GM21619 (cell line): ENCODE results near the gene STK32B.
"Not testable (repeated sequence)": the region's sequence is repeated elsewhere in the genome, so short reads cannot be mapped to it uniquely, and the experiment has no call there.

Experiments used
- ATAC-seq: cut with Tn5 transposase; IDR thresholded peaks from one replicate; pipeline ENCODE4 v1.9.1; 2021; ENCODE audit not compliant: unreplicated experiment

STK32B gene

GRCh38 chr4:5066968-5067367, 15.7 kb downstream of the STK32B start:
- not testable (repeated sequence) for ATAC-seq

- no peak for ATAC-seq
These were observed 16.6 kb downstream of the STK32B start for GRCh38 chr4:5067908-5068307.

- no peak for ATAC-seq
These were observed 18.6 kb downstream of the STK32B start for GRCh38 chr4:5069901-5070300.

- no peak for ATAC-seq
These were observed 21.7 kb downstream of the STK32B start for GRCh38 chr4:5072948-5073347.

GRCh38 chr4:5078009-5078408, 26.7 kb downstream of the STK32B start:
- no peak for ATAC-seq

GRCh38 chr4:5079581-5079980, 28.3 kb downstream of the STK32B start:
- ATAC-seq: no peak

GRCh38 chr4:5081441-5081999, 30.2 kb downstream of the STK32B start:
- ATAC-seq: no peak

- no peak for ATAC-seq
These were observed 31.1 kb downstream of the STK32B start for GRCh38 chr4:5082376-5082775.

- no peak for ATAC-seq
These were observed 33.7 kb downstream of the STK32B start for GRCh38 chr4:5084911-5085475.

- no peak for ATAC-seq
These were observed 35.3 kb downstream of the STK32B start for GRCh38 chr4:5086535-5086934.

GRCh38 chr4:5096261-5096660, 45.0 kb downstream of the STK32B start:
- ATAC-seq: no peak

GRCh38 chr4:5098176-5098575, 46.9 kb downstream of the STK32B start:
- ATAC-seq: no peak

- ATAC-seq: no peak
These were observed 49.1 kb downstream of the STK32B start for GRCh38 chr4:5100336-5100735.

- no peak for ATAC-seq
These were observed 49.7 kb downstream of the STK32B start for GRCh38 chr4:5100986-5101385.

- ATAC-seq: no peak
These were observed 50.3 kb downstream of the STK32B start for GRCh38 chr4:5101571-5101970.

GRCh38 chr4:5110901-5111300, 59.6 kb downstream of the STK32B start:
- ATAC-seq: no peak

- no peak for ATAC-seq
These were observed 61.2 kb downstream of the STK32B start for GRCh38 chr4:5112333-5113095.

GRCh38 chr4:5114950-5115349, 63.7 kb downstream of the STK32B start:
- ATAC-seq: no peak

GRCh38 chr4:5118091-5118786, 67.0 kb downstream of the STK32B start:
- no peak for ATAC-seq

- ATAC-seq: no peak
These were observed 67.9 kb downstream of the STK32B start for GRCh38 chr4:5118994-5119835.

- no peak for ATAC-seq
These were observed 68.8 kb downstream of the STK32B start for GRCh38 chr4:5120067-5120466.
